Measurements from ENCODE around the gene CDT1.

- TF ChIP-seq CTCF (IDR thresholded peaks at IDR 0.05) (no peak), POLR2A (IDR thresholded peaks at IDR 0.05) (no peak)
Observed at GRCh38 chr16:88835818-88836217, 32.2 kb downstream of the CDT1 start.

Measured in testis (tissue), 2 donors.